Measurements from ENCODE around the gene ZNF808. TPM values are rescaled to one million over a fixed set of nuclear protein-coding genes. Genes with fewer than 3 reads are reported as not detected.

ZNF808 gene
- total and polyA plus RNA-seq, 9 of the 15 experiments (the other 6 are each of a cell fraction or from before 2014, with no cell fraction given), result 3.1 to 20.1 (median 10.9) TPM

DNA sequence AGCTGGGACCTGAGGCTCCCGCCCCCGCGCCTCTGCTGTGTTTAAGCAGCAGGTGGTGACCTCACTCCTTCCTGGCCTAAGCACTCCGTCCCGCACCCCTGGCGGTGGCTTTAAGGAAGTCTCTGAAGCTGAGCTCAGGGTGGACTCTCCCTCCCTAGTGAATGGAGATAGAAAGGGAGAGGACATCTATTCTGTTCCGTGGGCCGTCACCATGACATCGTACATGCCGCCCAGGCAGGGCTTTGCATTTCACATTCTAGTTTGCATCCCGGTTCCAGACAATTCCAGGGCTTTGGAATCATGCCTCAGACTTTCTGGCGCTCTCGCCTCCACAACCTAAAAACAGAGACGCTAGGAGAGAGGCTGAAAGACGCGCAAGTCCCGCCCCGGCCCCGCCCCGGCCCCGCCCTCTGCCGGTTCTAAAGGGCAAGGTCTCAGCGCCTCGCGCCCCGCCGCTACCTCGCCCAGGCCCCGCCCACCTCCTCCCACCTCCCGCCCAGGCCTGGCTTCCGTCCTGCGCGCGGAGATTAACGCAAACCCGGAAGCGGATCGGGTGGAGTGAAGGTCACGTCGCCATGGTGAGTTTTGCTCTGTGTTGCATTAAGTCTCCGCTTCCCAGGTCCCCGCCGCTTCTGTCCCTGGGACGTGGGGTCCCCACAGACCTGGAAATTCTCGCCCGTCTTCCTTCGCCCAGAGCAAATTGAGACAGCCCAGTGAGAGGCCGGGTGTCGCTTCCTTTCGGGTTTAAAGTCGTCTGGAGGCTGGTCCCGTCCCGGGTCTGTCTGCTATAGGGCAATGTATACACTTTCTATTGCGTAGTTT lies at the start of gene ZNF808 (continued):
- TF ChIP-seq, protein P1, sequence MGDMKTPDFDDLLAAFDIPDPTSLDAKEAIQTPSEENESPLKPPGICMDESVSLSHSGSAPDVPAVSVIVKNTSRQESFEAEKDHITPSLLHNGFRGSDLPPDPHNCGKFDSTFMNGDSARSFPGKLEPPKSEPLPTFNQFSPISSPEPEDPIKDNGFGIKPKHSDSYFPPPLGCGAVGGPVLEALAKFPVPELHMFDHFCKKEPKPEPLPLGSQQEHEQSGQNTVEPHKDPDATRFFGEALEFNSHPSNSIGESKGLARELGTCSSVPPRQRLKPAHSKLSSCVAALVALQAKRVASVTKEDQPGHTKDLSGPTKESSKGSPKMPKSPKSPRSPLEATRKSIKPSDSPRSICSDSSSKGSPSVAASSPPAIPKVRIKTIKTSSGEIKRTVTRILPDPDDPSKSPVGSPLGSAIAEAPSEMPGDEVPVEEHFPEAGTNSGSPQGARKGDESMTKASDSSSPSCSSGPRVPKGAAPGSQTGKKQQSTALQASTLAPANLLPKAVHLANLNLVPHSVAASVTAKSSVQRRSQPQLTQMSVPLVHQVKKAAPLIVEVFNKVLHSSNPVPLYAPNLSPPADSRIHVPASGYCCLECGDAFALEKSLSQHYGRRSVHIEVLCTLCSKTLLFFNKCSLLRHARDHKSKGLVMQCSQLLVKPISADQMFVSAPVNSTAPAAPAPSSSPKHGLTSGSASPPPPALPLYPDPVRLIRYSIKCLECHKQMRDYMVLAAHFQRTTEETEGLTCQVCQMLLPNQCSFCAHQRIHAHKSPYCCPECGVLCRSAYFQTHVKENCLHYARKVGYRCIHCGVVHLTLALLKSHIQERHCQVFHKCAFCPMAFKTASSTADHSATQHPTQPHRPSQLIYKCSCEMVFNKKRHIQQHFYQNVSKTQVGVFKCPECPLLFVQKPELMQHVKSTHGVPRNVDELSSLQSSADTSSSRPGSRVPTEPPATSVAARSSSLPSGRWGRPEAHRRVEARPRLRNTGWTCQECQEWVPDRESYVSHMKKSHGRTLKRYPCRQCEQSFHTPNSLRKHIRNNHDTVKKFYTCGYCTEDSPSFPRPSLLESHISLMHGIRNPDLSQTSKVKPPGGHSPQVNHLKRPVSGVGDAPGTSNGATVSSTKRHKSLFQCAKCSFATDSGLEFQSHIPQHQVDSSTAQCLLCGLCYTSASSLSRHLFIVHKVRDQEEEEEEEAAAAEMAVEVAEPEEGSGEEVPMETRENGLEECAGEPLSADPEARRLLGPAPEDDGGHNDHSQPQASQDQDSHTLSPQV (IDR thresholded peaks at IDR 0.05), result no peak
- TF ChIP-seq ID3 (CRISPR knock-in tag; IDR thresholded peaks at IDR 0.05) (no peak), ID3 (tag; IDR thresholded peaks at IDR 0.05) (no peak), ARID1B (IDR thresholded peaks at IDR 0.05) (0 out of 2 replicates have a peak, but pooled peaks have one; percentile 5), SETDB1 (IDR thresholded peaks at IDR 0.05; ENCODE audit: low read length) (no peak), XRCC3 (IDR thresholded peaks at IDR 0.05) (no peak), SPI1 (IDR thresholded peaks at IDR 0.05; ENCODE audit: borderline replicate concordance, low read depth, low read length) (peak; percentile 61; the same call in 1 of the 2 replicates), ZNF561 (CRISPR knock-in tag; conservative IDR thresholded peaks at IDR 0.05) (no peak), ZNF766 (CRISPR knock-in tag; conservative IDR thresholded peaks at IDR 0.05) (no peak), BDP1 (IDR thresholded peaks at IDR 0.05; ENCODE audit: insufficient read depth, insufficient read length) (no peak), SNIP1 (IDR thresholded peaks at IDR 0.05; ENCODE audit: low read depth) (no peak), TAF1 (IDR thresholded peaks at IDR 0.05; ENCODE audit: control insufficient read depth, extremely low read depth, insufficient read depth, low read length, severe bottlenecking) (peak; percentile 80)
- TF ChIP-seq, protein P2, sequence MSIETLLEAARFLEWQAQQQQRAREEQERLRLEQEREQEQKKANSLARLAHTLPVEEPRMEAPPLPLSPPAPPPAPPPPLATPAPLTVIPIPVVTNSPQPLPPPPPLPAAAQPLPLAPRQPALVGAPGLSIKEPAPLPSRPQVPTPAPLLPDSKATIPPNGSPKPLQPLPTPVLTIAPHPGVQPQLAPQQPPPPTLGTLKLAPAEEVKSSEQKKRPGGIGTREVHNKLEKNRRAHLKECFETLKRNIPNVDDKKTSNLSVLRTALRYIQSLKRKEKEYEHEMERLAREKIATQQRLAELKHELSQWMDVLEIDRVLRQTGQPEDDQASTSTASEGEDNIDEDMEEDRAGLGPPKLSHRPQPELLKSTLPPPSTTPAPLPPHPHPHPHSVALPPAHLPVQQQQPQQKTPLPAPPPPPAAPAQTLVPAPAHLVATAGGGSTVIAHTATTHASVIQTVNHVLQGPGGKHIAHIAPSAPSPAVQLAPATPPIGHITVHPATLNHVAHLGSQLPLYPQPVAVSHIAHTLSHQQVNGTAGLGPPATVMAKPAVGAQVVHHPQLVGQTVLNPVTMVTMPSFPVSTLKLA (conservative IDR thresholded peaks at IDR 0.05), result peak in 1 of 2 experiments; percentile 53; a peak in 2 of 4 replicates
- TF ChIP-seq, protein P3, sequence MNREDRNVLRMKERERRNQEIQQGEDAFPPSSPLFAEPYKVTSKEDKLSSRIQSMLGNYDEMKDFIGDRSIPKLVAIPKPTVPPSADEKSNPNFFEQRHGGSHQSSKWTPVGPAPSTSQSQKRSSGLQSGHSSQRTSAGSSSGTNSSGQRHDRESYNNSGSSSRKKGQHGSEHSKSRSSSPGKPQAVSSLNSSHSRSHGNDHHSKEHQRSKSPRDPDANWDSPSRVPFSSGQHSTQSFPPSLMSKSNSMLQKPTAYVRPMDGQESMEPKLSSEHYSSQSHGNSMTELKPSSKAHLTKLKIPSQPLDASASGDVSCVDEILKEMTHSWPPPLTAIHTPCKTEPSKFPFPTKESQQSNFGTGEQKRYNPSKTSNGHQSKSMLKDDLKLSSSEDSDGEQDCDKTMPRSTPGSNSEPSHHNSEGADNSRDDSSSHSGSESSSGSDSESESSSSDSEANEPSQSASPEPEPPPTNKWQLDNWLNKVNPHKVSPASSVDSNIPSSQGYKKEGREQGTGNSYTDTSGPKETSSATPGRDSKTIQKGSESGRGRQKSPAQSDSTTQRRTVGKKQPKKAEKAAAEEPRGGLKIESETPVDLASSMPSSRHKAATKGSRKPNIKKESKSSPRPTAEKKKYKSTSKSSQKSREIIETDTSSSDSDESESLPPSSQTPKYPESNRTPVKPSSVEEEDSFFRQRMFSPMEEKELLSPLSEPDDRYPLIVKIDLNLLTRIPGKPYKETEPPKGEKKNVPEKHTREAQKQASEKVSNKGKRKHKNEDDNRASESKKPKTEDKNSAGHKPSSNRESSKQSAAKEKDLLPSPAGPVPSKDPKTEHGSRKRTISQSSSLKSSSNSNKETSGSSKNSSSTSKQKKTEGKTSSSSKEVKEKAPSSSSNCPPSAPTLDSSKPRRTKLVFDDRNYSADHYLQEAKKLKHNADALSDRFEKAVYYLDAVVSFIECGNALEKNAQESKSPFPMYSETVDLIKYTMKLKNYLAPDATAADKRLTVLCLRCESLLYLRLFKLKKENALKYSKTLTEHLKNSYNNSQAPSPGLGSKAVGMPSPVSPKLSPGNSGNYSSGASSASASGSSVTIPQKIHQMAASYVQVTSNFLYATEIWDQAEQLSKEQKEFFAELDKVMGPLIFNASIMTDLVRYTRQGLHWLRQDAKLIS (CRISPR knock-in tag; IDR thresholded peaks at IDR 0.05), result no peak
- TF ChIP-seq, protein P4, sequence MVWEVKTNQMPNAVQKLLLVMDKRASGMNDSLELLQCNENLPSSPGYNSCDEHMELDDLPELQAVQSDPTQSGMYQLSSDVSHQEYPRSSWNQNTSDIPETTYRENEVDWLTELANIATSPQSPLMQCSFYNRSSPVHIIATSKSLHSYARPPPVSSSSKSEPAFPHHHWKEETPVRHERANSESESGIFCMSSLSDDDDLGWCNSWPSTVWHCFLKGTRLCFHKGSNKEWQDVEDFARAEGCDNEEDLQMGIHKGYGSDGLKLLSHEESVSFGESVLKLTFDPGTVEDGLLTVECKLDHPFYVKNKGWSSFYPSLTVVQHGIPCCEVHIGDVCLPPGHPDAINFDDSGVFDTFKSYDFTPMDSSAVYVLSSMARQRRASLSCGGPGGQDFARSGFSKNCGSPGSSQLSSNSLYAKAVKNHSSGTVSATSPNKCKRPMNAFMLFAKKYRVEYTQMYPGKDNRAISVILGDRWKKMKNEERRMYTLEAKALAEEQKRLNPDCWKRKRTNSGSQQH (CRISPR knock-in tag; IDR thresholded peaks at IDR 0.05), result no peak
